CD4-positive, alpha-beta T cell treated with Interleukin-6 at 100 ng/mL for 8 hours (primary cell): ENCODE measurements around the gene PFDN1.

Experiments
- DNase-seq: peaks from one replicate; pipeline ENCODE4 v3.0.0-alpha.2; 2020; ENCODE audit warnings: mixed read lengths, low spot score

The PFDN1 gene

GRCh38 chr5:140328036-140328764, 25.3 kb upstream of the PFDN1 start:
- DNase-seq: no peak

GRCh38 chr5:140327589-140327988, 24.7 kb upstream of the PFDN1 start:
- DNase-seq: no peak

GRCh38 chr5:140325486-140325885, 22.6 kb upstream of the PFDN1 start:
- DNase-seq: no peak

- DNase-seq: no peak
Observed at GRCh38 chr5:140324617-140325241, 21.8 kb upstream of the PFDN1 start.

GRCh38 chr5:140324041-140324600, 21.2 kb upstream of the PFDN1 start:
- DNase-seq: no peak

GRCh38 chr5:140322751-140323731, 20.1 kb upstream of the PFDN1 start:
- DNase-seq: no peak

GRCh38 chr5:140321796-140322195, 18.9 kb upstream of the PFDN1 start:
- no peak for DNase-seq

- no peak for DNase-seq
Observed at GRCh38 chr5:140319833-140320232, 16.9 kb upstream of the PFDN1 start.

GRCh38 chr5:140318792-140319191, 15.9 kb upstream of the PFDN1 start:
- DNase-seq: no peak

GRCh38 chr5:140317859-140318258, 15.0 kb upstream of the PFDN1 start:
- DNase-seq: no peak

- no peak for DNase-seq
Observed at GRCh38 chr5:140312791-140313189, 9.9 kb upstream of the PFDN1 start.

- DNase-seq: no peak
Observed at GRCh38 chr5:140312067-140312790, 9.3 kb upstream of the PFDN1 start.

GRCh38 chr5:140311011-140311467, 8.1 kb upstream of the PFDN1 start:
- no peak for DNase-seq

GRCh38 chr5:140310434-140310833, 7.5 kb upstream of the PFDN1 start:
- DNase-seq: no peak

GRCh38 chr5:140309706-140310249, 6.9 kb upstream of the PFDN1 start:
- no peak for DNase-seq

- DNase-seq: no peak
Observed at GRCh38 chr5:140305471-140305870, 2.6 kb upstream of the PFDN1 start.

GRCh38 chr5:140303966-140304365, 1.1 kb upstream of the PFDN1 start:
- DNase-seq: no peak

- no peak for DNase-seq
Observed at GRCh38 chr5:140301136-140301535, 1.8 kb downstream of the PFDN1 start.

GRCh38 chr5:140299056-140299455, 3.8 kb downstream of the PFDN1 start:
- DNase-seq: no peak

- DNase-seq: no peak
Observed at GRCh38 chr5:140298183-140298601, 4.7 kb downstream of the PFDN1 start.

- DNase-seq: no peak
Observed at GRCh38 chr5:140297283-140297682, 5.6 kb downstream of the PFDN1 start.
